PC-9 (cell line): Measurements from ENCODE around the gene PNCK. TPM values are rescaled to one million over a fixed set of nuclear protein-coding genes. Genes with fewer than 3 reads are reported as not detected.
"Not testable (repeated sequence)": the region's sequence is repeated elsewhere in the genome, so short reads cannot be mapped to it uniquely, and the experiment has no call there.

Source experiments
- BruUV-seq: library from RNA; stranded (reverse); fragments of 400-500 nt; replicated peaks from 2 replicates; lab custom pipeline; 2021; lab: Mats Ljungman, UMichigan
- CTCF ChIA-PET: fragments of 300-600 bp; sonication (Branson Sonifier 250); formaldehyde crosslinking; loops from one replicate; lab custom pipeline; 2022; ENCODE audit warnings: antibody characterized with exemption; lab: Charles Lee
- POLR2A ChIA-PET: fragments of 300-600 bp; sonication (Branson Sonifier 250); formaldehyde crosslinking; loops from one replicate; lab custom pipeline; 2022; ENCODE audit warnings: antibody characterized with exemption; ENCODE audit not compliant: unreplicated experiment; lab: Charles Lee
- DNase-seq, 2 experiments: peaks; one replicate each; pipeline versions ENCODE4 v3.0.0 to v3.0.0-alpha.2; 2015 to 2022; ENCODE audit warnings: mixed read lengths in 1 of 2
- H2AFZ ChIP-seq: fragments of 200-600 bp; sonication (generic); 2 replicates; pipeline ENCODE4 v1.8.1; 2017; ENCODE audit warnings: antibody characterized with exemption
- H3F3A ChIP-seq: fragments of 200-600 bp; sonication (generic); 2 replicates; pipeline ENCODE4 v1.8.1; 2017; ENCODE audit warnings: antibody characterized with exemption, mild to moderate bottlenecking, low read depth; ENCODE audit not compliant: insufficient read depth
- H3K27ac ChIP-seq: fragments of 200-600 bp; sonication (generic); 2 replicates; pipeline ENCODE4 v1.6.1; 2016; ENCODE audit warnings: mixed run types
- H3K27me3 ChIP-seq: fragments of 200-600 bp; sonication (generic); 2 replicates; pipeline ENCODE4 v1.6.1; 2016; ENCODE audit warnings: low read depth, mixed run types; ENCODE audit not compliant: insufficient read depth
- H3K36me3 ChIP-seq: fragments of 200-600 bp; sonication (generic); 2 replicates; pipeline ENCODE4 v1.6.1; 2016; ENCODE audit warnings: low read depth, mixed run types
- H3K4me1 ChIP-seq: fragments of 200-600 bp; sonication (generic); replicated peaks from 2 replicates; pipeline ENCODE4 v1.6.1; 2016; ENCODE audit warnings: mixed run types; ENCODE audit not compliant: insufficient read depth
- H3K4me2 ChIP-seq: fragments of 200-600 bp; sonication (generic); 2 replicates; pipeline ENCODE4 v1.6.1; 2017; ENCODE audit warnings: mixed run types
- H3K4me3 ChIP-seq: fragments of 200-600 bp; sonication (generic); 2 replicates; pipeline ENCODE4 v1.6.1; 2016; ENCODE audit warnings: mixed run types
- H3K79me2 ChIP-seq: fragments of 200-600 bp; sonication (generic); 2 replicates; pipeline ENCODE4 v1.6.1; 2017; ENCODE audit warnings: low read depth, mixed run types
- H3K9me2 ChIP-seq: fragments of 200-600 bp; sonication (generic); 2 replicates; pipeline ENCODE4 v1.8.1; 2017; ENCODE audit warnings: mild to moderate bottlenecking; ENCODE audit not compliant: insufficient read depth
- H3K9me3 ChIP-seq: fragments of 200-600 bp; sonication (generic); 2 replicates; pipeline ENCODE4 v1.8.1; 2016; ENCODE audit warnings: low read depth; ENCODE audit not compliant: insufficient read depth
- H4K20me1 ChIP-seq: fragments of 200-600 bp; sonication (generic); 2 replicates; pipeline ENCODE4 v1.8.1; 2017; ENCODE audit not compliant: insufficient read depth
- EZH2 ChIP-seq: fragments of 200-600 bp; sonication (generic); IDR thresholded peaks from 2 replicates; pipeline ENCODE4 v1.8.0; 2017; ENCODE audit warnings: antibody characterized with exemption, low read depth
- intact Hi-C: fragments of 100-400 bp; cut with micrococcal nuclease; formaldehyde crosslinking; loops from one replicate; pipeline ENCODE4 v1.10.0; 2022; ENCODE audit not compliant: unreplicated experiment
- total RNA-seq: library from RNA; stranded (reverse); gene quantifications from 2 replicates; pipeline ENCODE4 v1.2.3, GENCODE V29; 2021
- TF ChIP-seq, protein P1 (sequence below): fragments of 200-600 bp; sonication (generic); conservative IDR thresholded peaks from 2 replicates; pipeline ENCODE4 v1.6.1; 2017; ENCODE audit warnings: mixed run types, antibody characterized with exemption, mild to moderate bottlenecking, moderate library complexity

The PNCK gene
- total RNA-seq, 1 experiment from 2014 or later = 1.0 TPM

DNA sequence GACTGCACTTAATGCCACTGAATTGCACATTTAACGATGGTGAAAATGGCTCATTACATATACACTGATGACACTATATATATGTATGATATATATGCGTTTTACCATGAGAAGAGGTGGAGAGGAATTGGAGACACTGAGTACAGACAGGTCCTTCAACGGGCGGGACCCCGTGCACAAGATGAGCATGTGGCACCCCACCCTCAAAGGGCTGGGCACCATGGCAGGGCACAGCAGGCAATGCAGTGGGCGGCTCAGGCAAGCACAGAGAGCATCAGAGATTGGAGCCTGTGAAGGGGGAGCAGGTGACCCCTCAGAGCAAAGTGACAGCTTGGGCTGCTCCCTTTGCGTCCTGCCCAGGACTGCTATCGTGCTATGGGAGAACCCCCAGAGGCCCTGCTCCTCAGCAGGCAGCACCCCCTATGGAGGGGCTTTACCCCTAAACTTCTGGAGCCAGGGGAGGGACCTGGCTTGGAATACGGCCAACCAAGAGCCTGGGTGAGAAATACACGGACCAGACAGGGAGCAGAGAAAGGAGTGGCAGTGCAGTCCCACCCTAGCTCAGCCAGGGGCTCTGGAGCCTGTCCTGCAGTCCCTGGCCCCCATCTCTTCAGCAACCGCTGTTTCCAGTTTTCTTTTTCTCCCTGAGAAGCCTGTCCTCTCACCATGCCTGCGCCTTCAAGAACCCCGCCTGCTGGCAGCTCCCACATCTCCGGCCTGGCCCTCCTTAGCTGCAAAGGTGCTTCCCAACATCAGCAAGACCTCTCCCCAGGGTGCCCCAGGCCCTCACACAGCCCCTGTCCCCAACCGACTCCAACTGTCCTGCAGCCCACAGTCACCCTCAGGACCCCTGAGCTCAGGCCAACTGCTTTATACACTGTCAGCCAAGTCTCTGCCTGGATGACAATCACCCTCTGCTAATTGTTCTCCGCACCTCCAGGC is 24.6 kb upstream of the PNCK start:
- no peaks in the 10 kb centered on the region for H3K27me3 ChIP-seq
- no peaks in the 10 kb centered on the region for H3K9me2 ChIP-seq
- no peaks in the 10 kb centered on the region for H4K20me1 ChIP-seq
- no peak overlapping the region for H3K4me3 ChIP-seq
- H3K4me1 ChIP-seq = no peaks in the 10 kb centered on the region
- H3K36me3 ChIP-seq = no peaks in the 10 kb centered on the region
- no peak overlapping the region for H3K4me2 ChIP-seq
- H2AFZ ChIP-seq = no peak overlapping the region
- H3K9me3 ChIP-seq = no peaks in the 10 kb centered on the region
- no peak for TF ChIP-seq EZH2
- TF ChIP-seq, protein P1, sequence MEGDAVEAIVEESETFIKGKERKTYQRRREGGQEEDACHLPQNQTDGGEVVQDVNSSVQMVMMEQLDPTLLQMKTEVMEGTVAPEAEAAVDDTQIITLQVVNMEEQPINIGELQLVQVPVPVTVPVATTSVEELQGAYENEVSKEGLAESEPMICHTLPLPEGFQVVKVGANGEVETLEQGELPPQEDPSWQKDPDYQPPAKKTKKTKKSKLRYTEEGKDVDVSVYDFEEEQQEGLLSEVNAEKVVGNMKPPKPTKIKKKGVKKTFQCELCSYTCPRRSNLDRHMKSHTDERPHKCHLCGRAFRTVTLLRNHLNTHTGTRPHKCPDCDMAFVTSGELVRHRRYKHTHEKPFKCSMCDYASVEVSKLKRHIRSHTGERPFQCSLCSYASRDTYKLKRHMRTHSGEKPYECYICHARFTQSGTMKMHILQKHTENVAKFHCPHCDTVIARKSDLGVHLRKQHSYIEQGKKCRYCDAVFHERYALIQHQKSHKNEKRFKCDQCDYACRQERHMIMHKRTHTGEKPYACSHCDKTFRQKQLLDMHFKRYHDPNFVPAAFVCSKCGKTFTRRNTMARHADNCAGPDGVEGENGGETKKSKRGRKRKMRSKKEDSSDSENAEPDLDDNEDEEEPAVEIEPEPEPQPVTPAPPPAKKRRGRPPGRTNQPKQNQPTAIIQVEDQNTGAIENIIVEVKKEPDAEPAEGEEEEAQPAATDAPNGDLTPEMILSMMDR = no peak
- POLR2A ChIA-PET = no interaction called here
- CTCF ChIA-PET = no interaction called here
- DNase-seq = no peak
- H3F3A ChIP-seq = no peaks in the 10 kb centered on the region
- no peak overlapping the region for H3K27ac ChIP-seq
- intact Hi-C loops = no loop called here
- BruUV-seq = no TSS peak
- no peaks in the 10 kb centered on the region for H3K79me2 ChIP-seq

DNA sequence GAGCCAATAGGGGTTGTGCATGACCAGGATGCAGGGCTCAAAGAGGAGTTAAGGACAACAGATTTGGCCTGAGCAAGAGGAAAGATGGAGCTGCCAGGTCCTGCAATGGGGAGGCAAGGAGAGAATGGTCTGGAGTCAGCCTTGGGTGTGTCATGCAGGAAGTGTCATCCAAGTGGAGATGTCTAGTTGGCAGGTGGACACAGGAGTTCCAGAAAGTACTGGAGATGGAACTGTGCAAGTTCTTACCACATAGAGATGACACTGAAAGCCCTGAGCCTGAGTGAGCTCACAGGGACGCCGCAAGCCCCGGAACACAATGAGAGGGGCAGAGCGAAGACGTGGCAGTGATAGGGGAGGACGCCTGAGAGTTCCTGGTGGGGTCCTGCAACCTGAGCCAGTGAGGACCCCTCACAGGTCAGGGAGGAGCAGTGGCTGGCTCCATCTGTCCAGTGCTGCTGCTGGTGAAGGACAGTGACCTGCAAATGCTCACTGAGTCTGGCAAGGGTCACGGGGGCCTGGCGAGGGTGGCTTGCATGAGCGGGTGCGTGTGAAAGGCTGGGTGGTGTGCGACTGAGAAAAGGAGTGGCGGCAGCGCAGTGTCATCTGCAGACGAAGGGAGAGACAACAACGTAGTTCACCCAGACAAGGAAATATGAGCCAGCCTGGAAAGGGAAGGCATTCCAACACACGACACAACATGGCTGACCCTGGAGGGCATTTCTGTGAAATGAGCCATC is 23.5 kb upstream of the PNCK start:
- H3K27me3 ChIP-seq, H3F3A ChIP-seq, DNase-seq, H4K20me1 ChIP-seq, H2AFZ ChIP-seq, H3K4me3 ChIP-seq, H3K9me2 ChIP-seq, CTCF ChIA-PET, intact Hi-C loops, H3K4me2 ChIP-seq, BruUV-seq, H3K79me2 ChIP-seq, H3K4me1 ChIP-seq, POLR2A ChIA-PET, H3K27ac ChIP-seq, H3K36me3 ChIP-seq, H3K9me3 ChIP-seq: not testable (repeated sequence)

- H3K27ac ChIP-seq, CTCF ChIA-PET, H4K20me1 ChIP-seq, H2AFZ ChIP-seq, H3K4me2 ChIP-seq, POLR2A ChIA-PET, H3F3A ChIP-seq, H3K4me1 ChIP-seq, H3K36me3 ChIP-seq, H3K9me2 ChIP-seq, intact Hi-C loops, H3K9me3 ChIP-seq, DNase-seq, H3K79me2 ChIP-seq, BruUV-seq, H3K27me3 ChIP-seq, H3K4me3 ChIP-seq: not testable (repeated sequence)
Observed at GRCh38 chrX:153696538-153696937, 22.9 kb upstream of the PNCK start.

DNA sequence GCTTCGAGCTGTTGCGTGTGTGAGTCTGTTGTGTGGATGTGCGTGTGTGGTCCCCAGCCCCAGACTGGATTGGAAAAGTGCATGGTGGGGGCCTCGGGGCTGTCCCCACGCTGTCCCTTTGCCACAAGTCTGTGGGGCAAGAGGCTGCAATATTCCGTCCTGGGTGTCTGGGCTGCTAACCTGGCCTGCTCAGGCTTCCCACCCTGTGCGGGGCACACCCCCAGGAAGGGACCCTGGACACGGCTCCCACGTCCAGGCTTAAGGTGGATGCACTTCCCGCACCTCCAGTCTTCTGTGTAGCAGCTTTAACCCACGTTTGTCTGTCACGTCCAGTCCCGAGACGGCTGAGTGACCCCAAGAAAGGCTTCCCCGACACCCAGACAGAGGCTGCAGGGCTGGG is 22.5 kb upstream of the PNCK start:
- TF ChIP-seq EZH2 = no peak
- TF ChIP-seq, protein P1 = no peak
- Histone ChIP-seq H3K4me3 (no peak overlapping the region), H3K27me3 (no peaks in the 10 kb centered on the region), H3K9me3 (no peaks in the 10 kb centered on the region), H3K27ac (no peak overlapping the region), H3K4me2 (no peak overlapping the region), H2AFZ (no peak overlapping the region), H3K36me3 (no peaks in the 10 kb centered on the region), H3K79me2 (no peaks in the 10 kb centered on the region), H3K9me2 (no peaks in the 10 kb centered on the region), H4K20me1 (no peaks in the 10 kb centered on the region), H3F3A (no peaks in the 10 kb centered on the region), H3K4me1 (no peaks in the 10 kb centered on the region)
- no peak for DNase-seq
- intact Hi-C loops = no loop called here
- POLR2A ChIA-PET = no interaction called here
- BruUV-seq = no TSS peak
- CTCF ChIA-PET = no interaction called here
